Measurements from ENCODE around the gene CERS6. TPM values are rescaled to one million over a fixed set of nuclear protein-coding genes. Genes with fewer than 3 reads are reported as not detected.

Gene CERS6
- total and polyA plus RNA-seq, 2 experiments from 2014 or later: 7.4 to 35.0 TPM

- no peak overlapping the region for H3K27ac Mint-ChIP-seq
- H3K27me3 Mint-ChIP-seq (ENCODE audit: insufficient read depth, low read depth, poor library complexity): no peaks in the 10 kb centered on the region
- no peaks in the 10 kb centered on the region for H3K9me3 Mint-ChIP-seq
- peaks cover 25% of the 10 kb centered on the region for H3K4me1 ChIP-seq (ENCODE audit: insufficient read depth)
- TF ChIP-seq ETS1 (IDR thresholded peaks at IDR 0.05) (no peak), EZH2phosphoT487 (IDR thresholded peaks at IDR 0.05; ENCODE audit: unreplicated experiment) (no peak), CTCF (conservative IDR thresholded peaks at IDR 0.05; ENCODE audit: low read depth in 2 of 2) (no peak), REST (IDR thresholded peaks at IDR 0.05; ENCODE audit: unreplicated experiment) (no peak), ZNF462 (CRISPR knock-in tag; IDR thresholded peaks at IDR 0.05) (no peak), CREB1 (CRISPR knock-in tag; IDR thresholded peaks at IDR 0.05; ENCODE audit: low read depth) (no peak), NANOG (IDR thresholded peaks at IDR 0.05; ENCODE audit: borderline replicate concordance) (no peak), EZH2 (IDR thresholded peaks at IDR 0.05; ENCODE audit: low read depth, unreplicated experiment) (no peak), ZNF331 (CRISPR knock-in tag; IDR thresholded peaks at IDR 0.05; ENCODE audit: low read depth) (no peak), ZNF114 (CRISPR knock-in tag; IDR thresholded peaks at IDR 0.05) (no peak), STAT1 (IDR thresholded peaks at IDR 0.05; ENCODE audit: unreplicated experiment) (no peak), POLR2AphosphoS5 (IDR thresholded peaks at IDR 0.05; ENCODE audit: low read depth) (no peak), JUNB (IDR thresholded peaks at IDR 0.05; ENCODE audit: unreplicated experiment) (no peak)
- no peaks in the 10 kb centered on the region for H4K20me1 ChIP-seq (replicated peaks; ENCODE audit: insufficient read depth)
- peaks cover 13% of the 10 kb centered on the region; the same call in 1 of the 2 replicates for H3K9me2 ChIP-seq (ENCODE audit: insufficient read depth)
- no peaks in the 10 kb centered on the region for H3K36me3 ChIP-seq (ENCODE audit: insufficient read depth)
- no peak overlapping the region for H3K27ac ChIP-seq (ENCODE audit: low read depth)
- peaks cover 28% of the 10 kb centered on the region for H3K4me1 Mint-ChIP-seq
- DNase-seq (ENCODE audit: low spot score) (no peak), ATAC-seq (no peak)
- H3F3A ChIP-seq (replicated peaks; ENCODE audit: low read depth): no peaks in the 10 kb centered on the region
- no peak overlapping the region for H3K4me2 ChIP-seq
- H3K4me3 Mint-ChIP-seq: no peak overlapping the region
- H3K27me3 ChIP-seq (ENCODE audit: insufficient read depth): no peaks in the 10 kb centered on the region
- H3K4me3 ChIP-seq: no peak overlapping the region
- no peaks in the 10 kb centered on the region for H3K79me2 ChIP-seq (replicated peaks; ENCODE audit: insufficient read depth)
- H3K36me3 Mint-ChIP-seq (ENCODE audit: low read depth): no peaks in the 10 kb centered on the region
- H2AFZ ChIP-seq: no peak overlapping the region
Observed at GRCh38 chr2:168426861-168427260, 29.2 kb upstream of the CERS6 start.
